Tibial artery (tissue), 4 donors: ENCODE measurements around the gene AHI1.

Experiments used
- DNase-seq, 2 donors: peaks; one replicate each; pipeline ENCODE4 v3.0.0-alpha.2; 2019
- H3K27ac ChIP-seq, 2 donors: fragments of 200-600 bp; sonication (generic) in 1 of 2; 1 replicate in 1 of 2; 2 replicates in 1 of 2; pipeline ENCODE4 v1.5.1; 2018 to 2019; ENCODE audit warnings: mild to moderate bottlenecking in 1 of 2
- H3K27me3 ChIP-seq, 2 donors: fragments of 200-600 bp; sonication (generic) in 1 of 2; one replicate each; pipeline versions ENCODE4 v1.5.1 to v1.6.0; 2016 to 2019
- H3K36me3 ChIP-seq, 3 donors: fragments of 200-600 bp; sonication (generic) in 2 of 3; one replicate each; pipeline ENCODE4 v1.5.1; 2016 to 2019; ENCODE audit warnings: mild to moderate bottlenecking in 2 of 3
- H3K4me1 ChIP-seq, 4 donors: fragments of 200-600 bp; sonication (generic) in 2 of 4; 1 replicate in 3 of 4; 2 replicates in 1 of 4; pipeline ENCODE4 v1.5.1; 2016 to 2019
- H3K4me3 ChIP-seq, 2 donors: fragments of 200-600 bp; sonication (generic) in 1 of 2; 1 replicate in 1 of 2; 2 replicates in 1 of 2; pipeline ENCODE4 v1.5.1; 2018 to 2019; ENCODE audit warnings: mild to moderate bottlenecking in 2 of 2
- H3K9me3 ChIP-seq, 3 donors: fragments of 200-600 bp; sonication (generic) in 1 of 3; one replicate each; pipeline ENCODE4 v1.5.1; 2016 to 2019
- CTCF ChIP-seq, 2 experiments: fragments of 200-600 bp in 1 of 2; fragments of 450-650 bp in 1 of 2; IDR thresholded peaks; one replicate each; pipeline ENCODE4 v1.5.1; 2017 to 2019; ENCODE audit warnings: antibody characterized with exemption in 2 of 2, mild to moderate bottlenecking in 1 of 2, moderate library complexity in 1 of 2
- intact Hi-C: fragments of 100-400 bp; cut with DNase I; formaldehyde crosslinking; loops from one replicate; pipeline ENCODE4 v1.15.0; 2023; ENCODE audit warnings: low total_unique reads

Gene AHI1

GRCh38 chr6:135505648-135506047 lies 8.1 kb upstream of the AHI1 start:
- Histone ChIP-seq H3K9me3 (no peaks in the 10 kb centered on the region), H3K27ac (no peak overlapping the region), H3K4me3 (no peak overlapping the region), H3K27me3 (no peaks in the 10 kb centered on the region), H3K4me1 (no peaks in the 10 kb centered on the region), H3K36me3 (no peaks in the 10 kb centered on the region)
- intact Hi-C loops, result loop anchor here (5.0 kb wide), 1 partner anchor 722 kb away; no protein-coding TSS in a partner anchor
- TF ChIP-seq CTCF (IDR thresholded peaks at IDR 0.05), result no peak
- DNase-seq, result no peak

GRCh38 chr6:135505222-135505621 lies 7.7 kb upstream of the AHI1 start:
- H3K36me3 ChIP-seq, result no peaks in the 10 kb centered on the region
- intact Hi-C loops, result loop anchor here (5.0 kb wide), 1 partner anchor 722 kb away; no protein-coding TSS in a partner anchor
- H3K9me3 ChIP-seq, result no peaks in the 10 kb centered on the region
- no peak overlapping the region for H3K27ac ChIP-seq
- no peak overlapping the region for H3K4me3 ChIP-seq
- H3K4me1 ChIP-seq, result no peaks in the 10 kb centered on the region
- H3K27me3 ChIP-seq, result no peaks in the 10 kb centered on the region
- TF ChIP-seq CTCF (IDR thresholded peaks at IDR 0.05), result no peak
- DNase-seq, result no peak

- no peaks in the 10 kb centered on the region for H3K27me3 ChIP-seq
- no peak overlapping the region for H3K27ac ChIP-seq
- no peak overlapping the region for H3K4me3 ChIP-seq
- intact Hi-C loops, result loop anchor here (5.0 kb wide), 1 partner anchor 723 kb away; no protein-coding TSS in a partner anchor
- no peak for DNase-seq
- TF ChIP-seq CTCF (IDR thresholded peaks at IDR 0.05), result no peak
- no peaks in the 10 kb centered on the region for H3K9me3 ChIP-seq
- H3K4me1 ChIP-seq, result no peaks in the 10 kb centered on the region
- no peaks in the 10 kb centered on the region for H3K36me3 ChIP-seq
Measured at GRCh38 chr6:135504734-135505133, 7.2 kb upstream of the AHI1 start.

- H3K9me3 ChIP-seq, result no peaks in the 10 kb centered on the region
- intact Hi-C loops, result no loop called here
Measured at GRCh38 chr6:135503703-135504475, 6.3 kb upstream of the AHI1 start.

More at GRCh38 chr6:135503703-135504475, 6.3 kb upstream of the AHI1 start:
- TF ChIP-seq CTCF (IDR thresholded peaks at IDR 0.05), result no peak
- no peak overlapping the region for H3K27ac ChIP-seq
- H3K36me3 ChIP-seq, result no peaks in the 10 kb centered on the region
- no peaks in the 10 kb centered on the region for H3K27me3 ChIP-seq
- peaks cover 0 to 4% (median 1%) of the 10 kb centered on the region in 4 donors for H3K4me1 ChIP-seq
- H3K4me3 ChIP-seq, result no peak overlapping the region
- DNase-seq, result no peak
